Epithelial cell of esophagus (primary cell): ENCODE data around the gene SLC23A2.
"Not testable (repeated sequence)": the region's sequence is repeated elsewhere in the genome, so short reads cannot be mapped to it uniquely, and the experiment has no call there.

Source experiments
- DNase-seq: peaks from one replicate; pipeline ENCODE4 v3.0.0; 2010; ENCODE audit warnings: low read depth
- H3K4me3 ChIP-seq: 2 replicates; pipeline ENCODE4 v1.5.1; 2011; ENCODE audit warnings: mild to moderate bottlenecking, low read length, control low read depth
- TF ChIP-seq, protein P1 (sequence below): IDR thresholded peaks from 2 replicates; pipeline ENCODE4 v1.5.1; 2011; ENCODE audit warnings: low read depth, mild to moderate bottlenecking, low read length, control low read depth, inconsistent platforms; ENCODE audit not compliant: insufficient read depth; ENCODE audit errors: missing control alignments

Gene SLC23A2

GRCh38 chr20:4886771-4887527 lies 114.4 kb downstream of the SLC23A2 start:
- TF ChIP-seq, protein P1, sequence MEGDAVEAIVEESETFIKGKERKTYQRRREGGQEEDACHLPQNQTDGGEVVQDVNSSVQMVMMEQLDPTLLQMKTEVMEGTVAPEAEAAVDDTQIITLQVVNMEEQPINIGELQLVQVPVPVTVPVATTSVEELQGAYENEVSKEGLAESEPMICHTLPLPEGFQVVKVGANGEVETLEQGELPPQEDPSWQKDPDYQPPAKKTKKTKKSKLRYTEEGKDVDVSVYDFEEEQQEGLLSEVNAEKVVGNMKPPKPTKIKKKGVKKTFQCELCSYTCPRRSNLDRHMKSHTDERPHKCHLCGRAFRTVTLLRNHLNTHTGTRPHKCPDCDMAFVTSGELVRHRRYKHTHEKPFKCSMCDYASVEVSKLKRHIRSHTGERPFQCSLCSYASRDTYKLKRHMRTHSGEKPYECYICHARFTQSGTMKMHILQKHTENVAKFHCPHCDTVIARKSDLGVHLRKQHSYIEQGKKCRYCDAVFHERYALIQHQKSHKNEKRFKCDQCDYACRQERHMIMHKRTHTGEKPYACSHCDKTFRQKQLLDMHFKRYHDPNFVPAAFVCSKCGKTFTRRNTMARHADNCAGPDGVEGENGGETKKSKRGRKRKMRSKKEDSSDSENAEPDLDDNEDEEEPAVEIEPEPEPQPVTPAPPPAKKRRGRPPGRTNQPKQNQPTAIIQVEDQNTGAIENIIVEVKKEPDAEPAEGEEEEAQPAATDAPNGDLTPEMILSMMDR: no peak
- no peak for DNase-seq
- no peak overlapping the region for H3K4me3 ChIP-seq

- H3K4me3 ChIP-seq: no peak overlapping the region
- TF ChIP-seq, protein P1: no peak
- DNase-seq: no peak
These were observed 115.4 kb downstream of the SLC23A2 start for GRCh38 chr20:4885877-4886276.

GRCh38 chr20:4883546-4883945 lies 117.8 kb downstream of the SLC23A2 start:
- TF ChIP-seq, protein P1: no peak
- no peak for DNase-seq
- H3K4me3 ChIP-seq: no peak overlapping the region

DNA sequence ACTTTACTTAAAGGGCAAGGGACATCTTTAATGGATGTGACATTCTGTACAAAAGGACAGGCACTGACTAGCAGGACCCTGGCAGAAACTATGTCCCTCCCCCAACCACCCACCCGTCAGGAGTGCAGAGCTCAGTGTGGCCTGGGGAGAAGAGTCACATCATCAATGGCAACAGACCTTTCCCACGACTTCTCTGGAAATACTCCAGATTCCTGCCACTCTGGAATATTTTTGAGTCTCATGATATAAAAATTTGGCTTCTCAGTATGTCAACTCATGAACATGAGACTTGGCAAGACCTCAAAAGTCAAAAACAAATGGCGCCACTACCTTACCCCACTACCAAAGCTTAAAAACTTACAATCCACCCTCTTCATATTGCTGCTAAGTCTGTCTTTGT lies 118.3 kb downstream of the SLC23A2 start:
- no peak overlapping the region for H3K4me3 ChIP-seq
- DNase-seq: no peak
- TF ChIP-seq, protein P1: no peak

DNA sequence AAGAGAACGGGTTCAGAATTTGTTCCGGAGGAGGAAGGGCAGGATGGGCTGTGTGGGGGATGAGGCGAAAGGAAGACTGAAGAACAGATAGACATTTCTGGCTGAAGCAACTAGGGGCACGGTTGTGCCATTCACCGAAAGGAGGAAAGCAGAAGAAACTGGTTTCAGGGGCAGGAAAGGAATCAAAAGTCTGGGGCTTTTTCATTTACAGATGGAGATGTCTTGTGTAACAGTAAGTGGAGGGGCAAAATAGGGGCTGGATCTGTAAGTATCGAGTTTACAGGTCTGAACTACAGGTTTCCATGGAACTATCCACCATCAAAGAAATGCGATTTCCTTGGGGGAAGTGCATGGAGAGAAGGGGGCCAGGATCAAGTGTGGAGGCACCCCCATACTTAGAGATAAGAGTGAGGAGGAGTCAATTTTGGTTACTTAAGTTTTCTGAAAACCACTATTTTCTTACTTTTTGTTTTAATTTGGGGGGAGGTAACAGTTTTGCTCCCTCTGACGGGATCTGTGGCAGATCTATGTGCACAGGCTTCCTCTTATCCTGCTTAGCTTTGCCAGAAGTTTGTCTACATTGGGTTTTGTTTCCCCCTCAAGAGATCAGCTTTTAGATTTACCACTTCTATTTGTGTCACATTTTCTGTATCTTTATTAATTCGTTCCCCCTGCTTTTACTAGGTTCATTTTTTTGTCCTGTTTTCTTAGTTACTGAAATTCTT lies 120.1 kb downstream of the SLC23A2 start:
- TF ChIP-seq, protein P1: no peak
- DNase-seq: no peak
- no peak overlapping the region for H3K4me3 ChIP-seq

DNA sequence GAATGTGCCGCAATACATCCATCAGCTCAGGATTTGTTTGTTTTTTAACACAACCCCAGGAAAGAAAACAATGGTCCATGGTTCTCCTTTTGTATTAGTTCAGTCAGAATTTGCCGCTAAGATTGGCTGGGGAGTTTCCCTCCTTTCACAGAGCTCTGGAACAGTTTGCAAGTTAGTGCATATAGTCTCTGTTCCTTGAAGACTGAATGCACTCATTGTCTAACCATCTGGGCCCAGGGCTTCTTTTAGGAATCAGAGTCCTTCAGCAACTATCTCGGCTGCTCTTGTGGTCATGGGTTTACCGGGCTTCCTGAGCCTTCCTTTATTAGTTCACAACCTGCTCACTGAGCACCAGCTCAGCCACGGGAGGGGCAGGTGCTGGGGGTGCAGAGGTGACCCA lies 121.3 kb downstream of the SLC23A2 start:
- no peak overlapping the region for H3K4me3 ChIP-seq
- TF ChIP-seq, protein P1: no peak
- DNase-seq: no peak

DNA sequence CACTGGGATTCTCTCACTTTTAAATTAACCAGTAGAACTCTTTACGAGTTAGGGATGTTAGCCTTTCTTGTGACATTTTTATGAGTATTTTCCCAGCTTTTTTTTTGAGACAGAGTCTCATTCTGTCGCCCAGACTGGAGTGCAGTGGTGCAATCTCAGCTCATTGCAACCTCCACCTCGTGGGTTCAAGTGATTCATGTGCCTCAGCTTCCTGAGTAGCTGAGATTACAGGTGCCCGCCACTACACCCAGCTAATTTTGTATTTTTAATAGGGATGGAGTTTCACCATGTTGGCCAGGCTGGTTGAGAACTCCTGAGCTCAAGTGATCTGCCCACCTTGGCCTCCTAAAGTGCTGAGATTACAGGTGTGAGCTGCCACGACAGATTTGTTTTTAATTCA lies 123.2 kb downstream of the SLC23A2 start:
- DNase-seq, H3K4me3 ChIP-seq: not testable (repeated sequence)
